ENCODE results near the gene PLCB2. TPM values are rescaled to one million over a fixed set of nuclear protein-coding genes. Genes with fewer than 3 reads are reported as not detected.

Gene PLCB2
- total and polyA plus RNA-seq, 7 experiments from 2014 or later = 19.8 to 359 (median 181) TPM

GRCh38 chr15:40310993-40311392 lies 3.3 kb upstream of the PLCB2 start:
- intact Hi-C loops (cut with micrococcal nuclease) = loop anchor here (1.0 kb wide), 2 partner anchors 32 to 94 kb away; no protein-coding TSS in a partner anchor
- POLR2A ChIA-PET = interaction anchor here (0.6 to 6.4 kb wide), 4 partner anchors 8 to 32 kb away, joined by 3 to 93 read pairs (median 17); partner anchors contain the start of gene INAFM2
- Mint-ChIP-seq H3K27ac (peak overlapping the region in 2 of 9 donors; percentile 60 to 75), H3K4me3 (no peak overlapping the region), H3K9me3 (no peaks in the 10 kb centered on the region), H3K4me1 (peaks cover 30 to 62% (median 45%) of the 10 kb centered on the region in 7 donors), H3K27me3 (peaks cover 0 to 42% (median 0%) of the 10 kb centered on the region in 5 donors), H3K36me3 (no peaks in the 10 kb centered on the region)
- Histone ChIP-seq H3K27me3 (ENCODE audit: control insufficient read depth in 2 of 2, insufficient read depth in 2 of 2, low read length in 2 of 2) (no peaks in the 10 kb centered on the region), H3K4me1 (ENCODE audit: control insufficient read depth in 2 of 2, insufficient read depth in 2 of 2, low read length in 2 of 2) (peaks cover 27 to 29% of the 10 kb centered on the region in 2 donors), H3K4me3 (ENCODE audit: low read length) (no peak overlapping the region), H3K27ac (ENCODE audit: low read depth, low read length) (no peak overlapping the region), H3K9me3 (ENCODE audit: control insufficient read depth in 2 of 3, low read length in 3 of 3) (no peaks in the 10 kb centered on the region), H3K36me3 (ENCODE audit: control insufficient read depth in 2 of 3, insufficient read depth in 3 of 3, low read length in 3 of 3) (peaks cover 0 to 3% (median 0%) of the 10 kb centered on the region in 3 experiments)
- no peak for ATAC-seq
- CTCF ChIA-PET = interaction anchor here (0.8 to 19.9 kb wide), 11 partner anchors 10 to 1717 kb away, joined by 3 to 366 read pairs (median 5); partner anchors contain the start of genes ANKRD63, CCDC9B and INAFM2
- DNase-seq = no peak

DNA sequence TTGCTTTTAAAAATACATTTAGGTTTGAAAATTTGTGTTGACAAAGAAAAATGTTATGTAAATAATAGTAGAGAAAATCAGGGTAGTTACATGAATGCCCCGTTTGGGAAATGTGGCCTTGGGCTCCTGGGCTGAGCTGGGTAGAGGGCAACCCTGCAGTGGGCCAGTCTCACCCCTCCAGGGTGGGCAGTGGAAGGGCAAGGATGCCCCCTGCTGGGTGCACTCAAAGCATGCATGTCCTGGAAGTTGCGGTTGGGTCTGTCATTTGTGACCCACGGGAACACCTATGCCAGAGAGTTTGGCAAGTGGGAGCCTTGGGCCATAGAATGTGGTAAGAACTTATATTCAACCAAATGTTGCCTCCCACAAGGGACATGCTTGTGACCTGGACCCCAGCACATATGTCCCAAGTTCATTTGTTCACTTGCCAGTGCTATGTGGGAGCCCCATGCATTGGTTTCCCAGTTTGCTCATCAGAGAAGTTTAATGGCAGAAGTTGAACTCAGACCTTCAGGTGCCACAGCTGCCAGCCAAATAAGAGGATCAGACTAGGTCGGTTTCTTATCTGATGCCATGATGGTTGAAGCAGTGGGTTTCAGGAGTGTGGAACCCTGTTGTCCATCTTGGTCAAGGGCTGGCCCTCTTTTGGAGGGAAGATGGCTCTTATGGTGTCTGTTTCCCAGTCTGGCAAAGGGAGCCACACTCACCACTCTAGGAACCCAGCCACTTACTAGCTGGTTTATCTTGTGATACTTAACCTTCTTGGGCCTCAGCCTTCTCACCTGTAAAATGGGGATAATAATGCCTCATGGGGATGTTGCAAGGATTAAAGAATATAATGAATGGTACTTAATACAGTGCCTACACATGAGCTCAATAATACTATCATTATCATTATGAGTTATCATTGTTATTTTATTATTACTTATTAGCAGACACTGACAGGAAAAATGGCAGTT lies 2.5 kb upstream of the PLCB2 start:
- Histone ChIP-seq H3K9me3 (ENCODE audit: control insufficient read depth in 2 of 3, low read length in 3 of 3) (no peaks in the 10 kb centered on the region), H3K36me3 (ENCODE audit: control insufficient read depth in 2 of 3, insufficient read depth in 3 of 3, low read length in 3 of 3) (peaks cover 0 to 8% (median 0%) of the 10 kb centered on the region in 3 experiments), H3K27me3 (ENCODE audit: control insufficient read depth in 2 of 2, insufficient read depth in 2 of 2, low read length in 2 of 2) (no peaks in the 10 kb centered on the region), H3K4me3 (ENCODE audit: low read length) (no peak overlapping the region), H3K27ac (ENCODE audit: low read depth, low read length) (no peak overlapping the region), H3K4me1 (ENCODE audit: control insufficient read depth in 2 of 2, insufficient read depth in 2 of 2, low read length in 2 of 2) (peaks cover 32% of the 10 kb centered on the region in 2 donors)
- Mint-ChIP-seq H3K9me3 (no peaks in the 10 kb centered on the region), H3K4me3 (peak overlapping the region; percentile 33 to 98 (median 94)), H3K36me3 (no peaks in the 10 kb centered on the region), H3K27me3 (peaks cover 0 to 35% (median 0%) of the 10 kb centered on the region in 5 donors), H3K4me1 (peaks cover 30 to 63% (median 46%) of the 10 kb centered on the region in 7 donors), H3K27ac (peak overlapping the region; percentile 75 to 98 (median 94))
- CTCF ChIA-PET = interaction anchor here (0.7 to 19.9 kb wide), 19 partner anchors 7 to 1718 kb away, joined by 3 to 366 read pairs (median 5); partner anchors contain the start of genes ANKRD63, CCDC9B and INAFM2
- ATAC-seq (peak; percentile 37), DNase-seq (peak in 8 of 9 donors; percentile 41 to 68 (median 54))
- intact Hi-C loops (cut with micrococcal nuclease) = loop anchor here (1.0 kb wide), 2 partner anchors 31 to 93 kb away; no protein-coding TSS in a partner anchor
- POLR2A ChIA-PET = interaction anchor here (0.6 to 6.4 kb wide), 9 partner anchors 9 to 261 kb away, joined by 3 to 93 read pairs (median 4); partner anchors contain the start of gene INAFM2

DNA sequence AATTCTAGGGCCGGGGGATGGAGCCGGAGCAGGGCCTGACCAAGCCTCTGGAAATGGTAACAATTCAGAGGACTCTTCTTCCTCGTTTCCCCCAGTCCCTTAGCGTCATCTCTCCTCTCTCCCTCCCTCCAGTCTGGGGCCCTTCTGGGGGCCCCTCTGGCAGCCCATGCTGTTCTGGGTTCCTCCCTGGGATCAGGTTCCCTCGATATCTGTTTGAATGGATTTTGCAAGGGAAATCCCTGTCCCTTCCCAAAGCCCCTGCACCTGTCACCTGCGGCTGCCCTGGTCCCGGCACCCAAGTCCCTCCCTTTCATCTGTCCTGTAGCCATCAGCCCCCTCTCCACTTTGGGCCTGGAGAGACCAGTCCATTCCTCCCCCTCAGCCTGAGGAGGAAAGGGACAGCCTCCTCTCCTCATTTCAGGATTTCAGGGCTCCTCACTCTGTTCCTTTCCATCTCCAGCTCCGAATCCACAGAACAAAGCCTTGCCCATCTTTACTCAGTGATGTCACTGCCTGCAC lies 1.7 kb upstream of the PLCB2 start:
- peak overlapping the region; percentile 84 to 99 (median 97) for H3K27ac Mint-ChIP-seq
- ChIA-PET CTCF (interaction anchor here (0.9 to 19.9 kb wide), 14 partner anchors 8 to 92 kb away, joined by 3 to 366 read pairs (median 6); partner anchors contain the start of genes CCDC9B and INAFM2), POLR2A (interaction anchor here (0.7 to 6.4 kb wide), 13 partner anchors 10 to 273 kb away, joined by 3 to 93 read pairs (median 3); partner anchors contain the start of genes ANKRD63 and INAFM2)
- H3K4me1 Mint-ChIP-seq = peaks cover 35 to 65% (median 54%) of the 10 kb centered on the region in 7 donors
- Histone ChIP-seq H3K4me1 (ENCODE audit: control insufficient read depth in 2 of 2, insufficient read depth in 2 of 2, low read length in 2 of 2) (peaks cover 32% of the 10 kb centered on the region in 2 donors), H3K27ac (ENCODE audit: low read depth, low read length) (peak overlapping the region; percentile 94), H3K9me3 (ENCODE audit: control insufficient read depth in 2 of 3, low read length in 3 of 3) (no peaks in the 10 kb centered on the region), H3K4me3 (ENCODE audit: low read length) (peak overlapping the region; percentile 99), H3K36me3 (ENCODE audit: control insufficient read depth in 2 of 3, insufficient read depth in 3 of 3, low read length in 3 of 3) (peaks cover 0 to 12% (median 0%) of the 10 kb centered on the region in 3 experiments), H3K27me3 (ENCODE audit: control insufficient read depth in 2 of 2, insufficient read depth in 2 of 2, low read length in 2 of 2) (no peaks in the 10 kb centered on the region)
- no peak for DNase-seq
- no peaks in the 10 kb centered on the region for H3K9me3 Mint-ChIP-seq
- H3K27me3 Mint-ChIP-seq = peaks cover 0 to 28% (median 0%) of the 10 kb centered on the region in 5 donors
- intact Hi-C loops (cut with micrococcal nuclease) = loop anchor here in 1 of 2 donors (2.0 to 5.0 kb wide), 2 partner anchors 48 to 59 kb away; partner anchors contain the start of gene DISP2
- ATAC-seq = no peak
- peaks cover 0 to 2% (median 0%) of the 10 kb centered on the region in 5 donors for H3K36me3 Mint-ChIP-seq
- H3K4me3 Mint-ChIP-seq = peak overlapping the region; percentile 93 to 99 (median 96)

GRCh38 chr15:40306908-40307307 lies 827 bp downstream of the PLCB2 start:
- Histone ChIP-seq H3K27ac (ENCODE audit: low read depth, low read length) (peak overlapping the region; percentile 94), H3K36me3 (ENCODE audit: control insufficient read depth in 2 of 3, insufficient read depth in 3 of 3, low read length in 3 of 3) (peaks cover 0 to 36% (median 8%) of the 10 kb centered on the region in 3 experiments), H3K4me1 (ENCODE audit: control insufficient read depth in 2 of 2, insufficient read depth in 2 of 2, low read length in 2 of 2) (peaks cover 16 to 22% of the 10 kb centered on the region in 2 donors), H3K9me3 (ENCODE audit: control insufficient read depth in 2 of 3, low read length in 3 of 3) (no peaks in the 10 kb centered on the region), H3K27me3 (ENCODE audit: control insufficient read depth in 2 of 2, insufficient read depth in 2 of 2, low read length in 2 of 2) (no peaks in the 10 kb centered on the region), H3K4me3 (ENCODE audit: low read length) (peak overlapping the region; percentile 99)
- intact Hi-C loops (cut with micrococcal nuclease) = loop anchor here (1.0 to 5.0 kb wide), 5 partner anchors 14 to 146 kb away; partner anchors contain the start of genes ANKRD63 (in 1 of the 2), BUB1B (in 1 of the 2) and DISP2 (in 1 of the 2)
- no peak for ATAC-seq
- no peaks in the 10 kb centered on the region for H3K9me3 Mint-ChIP-seq
- peak overlapping the region; percentile 93 to 99 (median 96) for H3K4me3 Mint-ChIP-seq
- H3K27me3 Mint-ChIP-seq = peaks cover 0 to 6% (median 0%) of the 10 kb centered on the region in 5 donors
- H3K36me3 Mint-ChIP-seq = peaks cover 0 to 21% (median 7%) of the 10 kb centered on the region in 5 donors
- CTCF ChIA-PET = interaction anchor here (0.7 to 19.9 kb wide), 14 partner anchors 14 to 261 kb away, joined by 3 to 366 read pairs (median 6); partner anchors contain the start of genes ANKRD63, CCDC9B and INAFM2
- POLR2A ChIA-PET = interaction anchor here (0.6 to 6.4 kb wide), 11 partner anchors 12 to 198 kb away, joined by 3 to 93 read pairs (median 23); partner anchors contain the start of genes ANKRD63, BAHD1 and INAFM2
- H3K4me1 Mint-ChIP-seq = peaks cover 31 to 55% (median 48%) of the 10 kb centered on the region in 7 donors
- peak overlapping the region; percentile 91 to 99 (median 96) for H3K27ac Mint-ChIP-seq
- DNase-seq = peak in 1 of 9 donors; percentile 32

GRCh38 chr15:40306371-40306770 lies 1.4 kb downstream of the PLCB2 start:
- H3K27me3 Mint-ChIP-seq = peaks cover 0 to 4% (median 0%) of the 10 kb centered on the region in 5 donors
- DNase-seq = no peak
- H3K9me3 Mint-ChIP-seq = no peaks in the 10 kb centered on the region
- H3K9me3 ChIP-seq (ENCODE audit: control insufficient read depth in 2 of 3, low read length in 3 of 3) = no peaks in the 10 kb centered on the region
- H3K27me3 ChIP-seq (ENCODE audit: control insufficient read depth in 2 of 2, insufficient read depth in 2 of 2, low read length in 2 of 2) = no peaks in the 10 kb centered on the region
- H3K27ac Mint-ChIP-seq = peak overlapping the region; percentile 86 to 99 (median 94)
- intact Hi-C loops (cut with micrococcal nuclease) = loop anchor here in 1 of 2 donors (2.0 to 5.0 kb wide), 2 partner anchors 51 to 146 kb away; partner anchors contain the start of genes BUB1B and DISP2
- H3K4me1 Mint-ChIP-seq = peaks cover 31 to 55% (median 48%) of the 10 kb centered on the region in 7 donors
- CTCF ChIA-PET = interaction anchor here (0.7 to 19.9 kb wide), 11 partner anchors 15 to 261 kb away, joined by 3 to 366 read pairs (median 7); partner anchors contain the start of genes CCDC9B and INAFM2
- peak overlapping the region; percentile 99 for H3K4me3 ChIP-seq (ENCODE audit: low read length)
- H3K4me3 Mint-ChIP-seq = peak overlapping the region; percentile 93 to 99 (median 96)
- H3K36me3 Mint-ChIP-seq = peaks cover 5 to 26% (median 8%) of the 10 kb centered on the region in 5 donors
- H3K27ac ChIP-seq (ENCODE audit: low read depth, low read length) = peak overlapping the region; percentile 94
- peaks cover 16 to 22% of the 10 kb centered on the region in 2 donors for H3K4me1 ChIP-seq (ENCODE audit: control insufficient read depth in 2 of 2, insufficient read depth in 2 of 2, low read length in 2 of 2)
- no peak for ATAC-seq
- peaks cover 0 to 42% (median 13%) of the 10 kb centered on the region in 3 experiments for H3K36me3 ChIP-seq (ENCODE audit: control insufficient read depth in 2 of 3, insufficient read depth in 3 of 3, low read length in 3 of 3)
- POLR2A ChIA-PET = interaction anchor here (2.8 to 6.4 kb wide), 4 partner anchors 13 to 29 kb away, joined by 23 to 93 read pairs (median 30); partner anchors contain the start of genes ANKRD63 and INAFM2
